Kidney epithelial cell (primary cell): Measurements from ENCODE around the gene DMPK. TPM values are rescaled to one million over a fixed set of nuclear protein-coding genes. Genes with fewer than 3 reads are reported as not detected.

Source experiments
- DNase-seq: peaks from one replicate; pipeline ENCODE4 v3.0.0-alpha.2; 2010; ENCODE audit warnings: low read depth
- H3K27me3 ChIP-seq: 2 replicates; pipeline ENCODE4 v1.6.0; 2011; ENCODE audit warnings: low read length; ENCODE audit not compliant: control insufficient read depth, insufficient read depth
- H3K36me3 ChIP-seq: 2 replicates; pipeline ENCODE4 v1.5.1; 2011; ENCODE audit warnings: low read length; ENCODE audit not compliant: control insufficient read depth, insufficient read depth
- H3K4me3 ChIP-seq: 2 replicates; pipeline ENCODE4 v1.5.1; 2011; ENCODE audit warnings: low read depth, mild to moderate bottlenecking, control low read depth, low read length
- total RNA-seq: library from RNA; depleted of rRNA; stranded (reverse); fragments of >200 nt; gene quantifications from 2 replicates; pipeline ENCODE4 v1.2.3, GENCODE V29; 2015
- TF ChIP-seq, protein P1 (sequence below): IDR thresholded peaks from 2 replicates; pipeline ENCODE4 v1.5.1; 2011; ENCODE audit warnings: mild to moderate bottlenecking, moderate library complexity, low read length, control low read depth, inconsistent platforms; ENCODE audit not compliant: insufficient read depth, poor library complexity, severe bottlenecking

Gene DMPK
- total RNA-seq, 1 donor from 2014 or later, result 17.7 TPM

DNA sequence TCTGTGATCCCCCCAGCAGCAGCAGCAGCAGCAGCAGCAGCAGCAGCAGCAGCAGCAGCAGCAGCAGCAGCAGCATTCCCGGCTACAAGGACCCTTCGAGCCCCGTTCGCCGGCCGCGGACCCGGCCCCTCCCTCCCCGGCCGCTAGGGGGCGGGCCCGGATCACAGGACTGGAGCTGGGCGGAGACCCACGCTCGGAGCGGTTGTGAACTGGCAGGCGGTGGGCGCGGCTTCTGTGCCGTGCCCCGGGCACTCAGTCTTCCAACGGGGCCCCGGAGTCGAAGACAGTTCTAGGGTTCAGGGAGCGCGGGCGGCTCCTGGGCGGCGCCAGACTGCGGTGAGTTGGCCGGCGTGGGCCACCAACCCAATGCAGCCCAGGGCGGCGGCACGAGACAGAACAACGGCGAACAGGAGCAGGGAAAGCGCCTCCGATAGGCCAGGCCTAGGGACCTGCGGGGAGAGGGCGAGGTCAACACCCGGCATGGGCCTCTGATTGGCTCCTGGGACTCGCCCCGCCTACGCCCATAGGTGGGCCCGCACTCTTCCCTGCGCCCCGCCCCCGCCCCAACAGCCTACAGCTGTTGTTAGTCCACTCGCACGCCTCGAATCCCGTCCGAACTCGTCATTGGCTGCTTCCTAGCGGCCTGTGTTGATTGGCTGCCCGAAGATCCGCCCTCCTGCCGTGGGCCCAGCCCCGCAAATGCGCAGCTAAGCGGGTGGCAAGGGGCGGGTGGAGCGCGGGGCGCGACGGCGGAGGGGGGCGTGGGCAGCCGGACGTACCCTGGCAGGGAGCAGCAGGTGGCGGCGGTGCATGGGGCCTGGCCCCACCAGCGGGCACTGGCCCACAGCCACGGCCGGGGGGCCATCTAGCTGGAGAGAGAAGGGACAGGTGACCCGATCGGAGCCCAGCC is 11.8 kb downstream of the DMPK start:
- TF ChIP-seq, protein P1, sequence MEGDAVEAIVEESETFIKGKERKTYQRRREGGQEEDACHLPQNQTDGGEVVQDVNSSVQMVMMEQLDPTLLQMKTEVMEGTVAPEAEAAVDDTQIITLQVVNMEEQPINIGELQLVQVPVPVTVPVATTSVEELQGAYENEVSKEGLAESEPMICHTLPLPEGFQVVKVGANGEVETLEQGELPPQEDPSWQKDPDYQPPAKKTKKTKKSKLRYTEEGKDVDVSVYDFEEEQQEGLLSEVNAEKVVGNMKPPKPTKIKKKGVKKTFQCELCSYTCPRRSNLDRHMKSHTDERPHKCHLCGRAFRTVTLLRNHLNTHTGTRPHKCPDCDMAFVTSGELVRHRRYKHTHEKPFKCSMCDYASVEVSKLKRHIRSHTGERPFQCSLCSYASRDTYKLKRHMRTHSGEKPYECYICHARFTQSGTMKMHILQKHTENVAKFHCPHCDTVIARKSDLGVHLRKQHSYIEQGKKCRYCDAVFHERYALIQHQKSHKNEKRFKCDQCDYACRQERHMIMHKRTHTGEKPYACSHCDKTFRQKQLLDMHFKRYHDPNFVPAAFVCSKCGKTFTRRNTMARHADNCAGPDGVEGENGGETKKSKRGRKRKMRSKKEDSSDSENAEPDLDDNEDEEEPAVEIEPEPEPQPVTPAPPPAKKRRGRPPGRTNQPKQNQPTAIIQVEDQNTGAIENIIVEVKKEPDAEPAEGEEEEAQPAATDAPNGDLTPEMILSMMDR, result peak; percentile 90
- DNase-seq, result peak; percentile 91
- H3K4me3 ChIP-seq, result peak overlapping the region; percentile 43
- no peaks in the 10 kb centered on the region for H3K27me3 ChIP-seq
- peaks cover 1% of the 10 kb centered on the region for H3K36me3 ChIP-seq

DNA sequence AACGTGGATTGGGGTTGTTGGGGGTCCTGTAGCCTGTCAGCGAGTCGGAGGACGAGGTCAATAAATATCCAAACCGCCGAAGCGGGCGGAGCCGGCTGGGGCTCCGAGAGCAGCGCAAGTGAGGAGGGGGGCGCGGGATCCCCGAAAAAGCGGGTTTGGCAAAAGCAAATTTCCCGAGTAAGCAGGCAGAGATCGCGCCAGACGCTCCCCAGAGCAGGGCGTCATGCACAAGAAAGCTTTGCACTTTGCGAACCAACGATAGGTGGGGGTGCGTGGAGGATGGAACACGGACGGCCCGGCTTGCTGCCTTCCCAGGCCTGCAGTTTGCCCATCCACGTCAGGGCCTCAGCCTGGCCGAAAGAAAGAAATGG is 12.5 kb downstream of the DMPK start:
- H3K27me3 ChIP-seq, result no peaks in the 10 kb centered on the region
- TF ChIP-seq, protein P1, result no peak
- DNase-seq, result no peak
- peak overlapping the region; percentile 43 for H3K4me3 ChIP-seq
- H3K36me3 ChIP-seq, result peaks cover 1% of the 10 kb centered on the region

DNA sequence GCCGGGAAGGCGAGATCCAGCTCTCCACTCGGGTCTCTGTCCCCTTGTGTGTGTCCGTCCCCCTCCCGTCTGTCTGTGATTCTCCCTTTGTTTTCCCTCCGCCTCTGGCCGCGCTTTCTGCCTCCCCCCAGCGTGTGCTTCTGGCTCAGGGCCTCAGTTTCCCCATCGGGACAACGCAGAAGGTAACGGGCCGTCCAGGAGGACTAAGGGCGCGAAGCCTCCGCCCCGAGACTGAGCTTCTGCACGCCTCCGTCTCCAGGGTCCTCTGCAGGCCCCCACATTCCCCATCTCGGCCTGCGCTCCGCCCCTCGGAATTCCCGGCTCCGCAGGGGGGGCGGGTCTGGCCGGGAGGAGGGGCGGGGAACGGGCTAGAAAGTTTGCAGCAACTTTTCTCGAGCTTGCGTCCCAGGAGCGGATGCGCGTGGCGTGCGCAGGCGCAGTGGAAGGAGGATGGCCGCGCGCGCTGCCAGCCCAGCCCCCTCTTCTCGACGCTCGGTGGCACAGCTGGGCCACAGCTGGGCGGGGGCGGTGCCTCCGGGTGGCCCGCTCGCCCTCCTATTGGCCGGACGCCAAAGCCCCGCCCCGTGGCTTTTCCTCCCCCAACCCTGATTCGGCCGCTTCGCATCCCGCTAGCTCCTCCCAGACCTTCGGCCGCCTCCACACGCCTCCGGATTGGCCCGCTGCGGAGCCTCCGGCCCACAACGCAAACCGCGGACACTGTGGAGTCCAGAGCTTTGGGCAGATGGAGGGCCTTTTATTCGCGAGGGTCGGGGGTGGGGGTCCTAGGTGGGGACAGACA is 13.1 kb downstream of the DMPK start, which contains the start of gene SIX5:
Gene SIX5 (minus strand): TSS at position 269 of the 799 bp plus-strand sequence. CDS start 408 bp downstream, outside the sequence.
- peaks cover 1% of the 10 kb centered on the region for H3K36me3 ChIP-seq
- TF ChIP-seq, protein P1, result no peak

GRCh38 chr19:45768655-45768983 is 13.7 kb downstream of the DMPK start:
- no peak for DNase-seq

More for the DNA sequence above, 13.1 kb downstream of the DMPK start, which contains the start of gene SIX5:
- peak; percentile 77 for DNase-seq
- H3K27me3 ChIP-seq, result no peaks in the 10 kb centered on the region
- H3K4me3 ChIP-seq, result peak within 1 kb of the TSS; percentile 81

DNA sequence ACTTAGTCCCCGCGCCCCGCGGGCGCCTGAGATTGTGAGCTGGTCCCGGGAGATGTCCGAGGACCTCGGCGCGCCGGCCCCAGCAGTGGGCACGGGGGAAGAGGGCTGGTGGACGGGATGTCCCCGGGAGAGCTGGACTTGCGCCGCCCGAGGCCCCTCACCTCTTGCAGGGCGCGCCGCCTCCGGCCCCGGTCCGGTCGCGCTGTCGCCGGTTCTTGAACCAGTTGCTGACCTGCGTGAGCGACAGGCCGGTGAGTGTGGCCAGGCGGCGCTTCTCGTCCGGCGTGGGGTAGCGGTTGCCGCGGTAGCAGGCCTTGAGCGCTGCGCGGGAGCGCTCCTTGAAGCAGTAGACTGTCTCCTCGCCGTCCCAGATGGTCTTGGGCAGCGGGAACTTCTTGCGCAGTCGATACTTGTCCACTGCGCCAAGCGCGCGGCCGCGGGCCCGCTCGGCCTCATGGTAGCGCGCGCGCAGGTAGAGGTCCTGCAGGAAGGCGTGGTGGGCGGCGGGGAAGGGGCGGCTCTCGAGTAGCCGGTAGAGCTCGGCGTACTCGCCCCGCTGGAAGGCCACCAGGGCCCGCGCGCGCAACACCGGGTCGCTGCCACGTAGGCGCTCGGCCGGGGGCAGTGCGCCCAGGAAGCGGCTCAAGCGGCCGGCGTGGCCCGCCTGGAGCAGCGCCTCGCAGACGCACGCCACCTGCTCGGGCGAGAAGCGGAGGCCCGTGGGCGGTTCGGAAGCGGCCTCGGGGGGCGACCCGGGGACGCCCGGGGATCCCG is 14.2 kb downstream of the DMPK start:
- H3K4me3 ChIP-seq, result peak overlapping the region; percentile 81
- H3K27me3 ChIP-seq, result peaks cover 5% of the 10 kb centered on the region
- TF ChIP-seq, protein P1, result no peak
- no peak for DNase-seq
- peaks cover 1% of the 10 kb centered on the region for H3K36me3 ChIP-seq

More at GRCh38 chr19:45768655-45768983, 13.7 kb downstream of the DMPK start:
- Histone ChIP-seq H3K27me3 (peaks cover 2% of the 10 kb centered on the region), H3K4me3 (peak overlapping the region; percentile 81), H3K36me3 (peaks cover 1% of the 10 kb centered on the region)
- TF ChIP-seq, protein P1, result no peak
